ENCODE measurements around the gene UBC.

Gene UBC

DNA sequence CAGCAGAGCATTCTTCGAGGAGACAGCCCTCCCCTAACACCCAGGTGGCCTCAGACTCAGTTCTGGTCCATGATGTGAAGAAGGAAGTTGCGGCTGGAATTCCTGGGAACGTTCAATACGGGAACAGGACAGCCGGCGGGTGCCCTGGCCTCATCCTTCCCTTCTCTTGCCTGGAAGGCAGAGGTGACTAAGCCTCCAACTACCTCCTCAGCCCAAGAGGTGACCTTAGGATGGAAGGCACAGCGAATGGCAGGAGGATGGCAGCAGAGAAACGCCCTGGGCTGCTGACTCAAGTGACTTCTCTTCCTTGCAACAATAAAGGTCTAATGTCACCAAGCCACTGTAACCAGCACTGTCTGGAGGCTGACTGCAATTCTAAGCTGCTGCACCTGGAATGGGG is 38.4 kb upstream of the UBC start:
- Histone ChIP-seq H4K20me1 (ENCODE audit: control insufficient read depth, insufficient read depth, low read depth, low read length) (no peaks in the 10 kb centered on the region), H3F3A (ENCODE audit: control insufficient read depth, insufficient read depth) (no peaks in the 10 kb centered on the region), H3K27me3 (ENCODE audit: control insufficient read depth, low read length) (no peaks in the 10 kb centered on the region), H3K27ac (ENCODE audit: low read depth, low read length) (no peak overlapping the region), H3K4me2 (ENCODE audit: low read length) (no peak overlapping the region), H3K36me3 (ENCODE audit: control insufficient read depth, low read length) (peaks cover 83% of the 10 kb centered on the region), H3K9me3 (ENCODE audit: control insufficient read depth, insufficient read depth, low read length) (no peaks in the 10 kb centered on the region), H3K79me2 (ENCODE audit: control insufficient read depth, low read length) (no peaks in the 10 kb centered on the region), H3K9me2 (replicated peaks; ENCODE audit: control insufficient read depth, low read length) (no peaks in the 10 kb centered on the region), H3K4me3 (ENCODE audit: low read length) (no peak overlapping the region), H3K4me1 (ENCODE audit: control insufficient read depth, low read length) (no peaks in the 10 kb centered on the region)
- TF ChIP-seq, protein P1, sequence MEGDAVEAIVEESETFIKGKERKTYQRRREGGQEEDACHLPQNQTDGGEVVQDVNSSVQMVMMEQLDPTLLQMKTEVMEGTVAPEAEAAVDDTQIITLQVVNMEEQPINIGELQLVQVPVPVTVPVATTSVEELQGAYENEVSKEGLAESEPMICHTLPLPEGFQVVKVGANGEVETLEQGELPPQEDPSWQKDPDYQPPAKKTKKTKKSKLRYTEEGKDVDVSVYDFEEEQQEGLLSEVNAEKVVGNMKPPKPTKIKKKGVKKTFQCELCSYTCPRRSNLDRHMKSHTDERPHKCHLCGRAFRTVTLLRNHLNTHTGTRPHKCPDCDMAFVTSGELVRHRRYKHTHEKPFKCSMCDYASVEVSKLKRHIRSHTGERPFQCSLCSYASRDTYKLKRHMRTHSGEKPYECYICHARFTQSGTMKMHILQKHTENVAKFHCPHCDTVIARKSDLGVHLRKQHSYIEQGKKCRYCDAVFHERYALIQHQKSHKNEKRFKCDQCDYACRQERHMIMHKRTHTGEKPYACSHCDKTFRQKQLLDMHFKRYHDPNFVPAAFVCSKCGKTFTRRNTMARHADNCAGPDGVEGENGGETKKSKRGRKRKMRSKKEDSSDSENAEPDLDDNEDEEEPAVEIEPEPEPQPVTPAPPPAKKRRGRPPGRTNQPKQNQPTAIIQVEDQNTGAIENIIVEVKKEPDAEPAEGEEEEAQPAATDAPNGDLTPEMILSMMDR (IDR thresholded peaks at IDR 0.05; ENCODE audit: low read depth, low read length, poor library complexity, severe bottlenecking), result no peak
- TF ChIP-seq EZH2phosphoT487 (IDR thresholded peaks at IDR 0.05; ENCODE audit: borderline replicate concordance, low read length), result no peak

DNA sequence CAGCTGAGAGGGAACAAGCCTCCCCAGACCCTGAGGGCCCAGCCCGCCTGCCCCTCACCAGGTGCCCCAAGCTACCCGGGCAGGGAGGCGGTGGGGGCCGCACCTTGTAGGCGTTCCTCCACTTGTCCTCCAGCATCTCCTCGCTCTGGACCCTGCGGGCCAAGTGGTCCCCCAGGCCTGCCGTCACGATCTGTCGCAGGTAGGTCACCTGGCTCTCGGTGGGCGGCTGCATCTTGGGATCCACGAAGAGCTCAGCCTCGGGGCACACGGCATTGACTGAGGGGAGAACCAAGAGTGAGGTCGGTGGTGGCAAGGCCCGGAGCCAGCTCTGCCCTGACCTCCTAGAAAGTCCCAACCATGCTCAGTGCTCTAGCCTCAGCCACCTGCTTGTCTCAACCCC is 37.8 kb upstream of the UBC start:
- H3K4me2 ChIP-seq (ENCODE audit: low read length), result no peak overlapping the region
- H3K27ac ChIP-seq (ENCODE audit: low read depth, low read length), result no peak overlapping the region
- H3F3A ChIP-seq (ENCODE audit: control insufficient read depth, insufficient read depth), result no peaks in the 10 kb centered on the region
- H4K20me1 ChIP-seq (ENCODE audit: control insufficient read depth, insufficient read depth, low read depth, low read length), result no peaks in the 10 kb centered on the region
- H3K4me1 ChIP-seq (ENCODE audit: control insufficient read depth, low read length), result no peaks in the 10 kb centered on the region
- H3K36me3 ChIP-seq (ENCODE audit: control insufficient read depth, low read length), result peaks cover 85% of the 10 kb centered on the region
- no peaks in the 10 kb centered on the region for H3K79me2 ChIP-seq (ENCODE audit: control insufficient read depth, low read length)
- H3K9me2 ChIP-seq (replicated peaks; ENCODE audit: control insufficient read depth, low read length), result no peaks in the 10 kb centered on the region
- no peaks in the 10 kb centered on the region for H3K9me3 ChIP-seq (ENCODE audit: control insufficient read depth, insufficient read depth, low read length)
- H3K4me3 ChIP-seq (ENCODE audit: low read length), result no peak overlapping the region
- TF ChIP-seq, protein P1 (IDR thresholded peaks at IDR 0.05; ENCODE audit: low read depth, low read length, poor library complexity, severe bottlenecking), result no peak
- TF ChIP-seq EZH2phosphoT487 (IDR thresholded peaks at IDR 0.05; ENCODE audit: borderline replicate concordance, low read length), result no peak
- H3K27me3 ChIP-seq (ENCODE audit: control insufficient read depth, low read length), result no peaks in the 10 kb centered on the region

DNA sequence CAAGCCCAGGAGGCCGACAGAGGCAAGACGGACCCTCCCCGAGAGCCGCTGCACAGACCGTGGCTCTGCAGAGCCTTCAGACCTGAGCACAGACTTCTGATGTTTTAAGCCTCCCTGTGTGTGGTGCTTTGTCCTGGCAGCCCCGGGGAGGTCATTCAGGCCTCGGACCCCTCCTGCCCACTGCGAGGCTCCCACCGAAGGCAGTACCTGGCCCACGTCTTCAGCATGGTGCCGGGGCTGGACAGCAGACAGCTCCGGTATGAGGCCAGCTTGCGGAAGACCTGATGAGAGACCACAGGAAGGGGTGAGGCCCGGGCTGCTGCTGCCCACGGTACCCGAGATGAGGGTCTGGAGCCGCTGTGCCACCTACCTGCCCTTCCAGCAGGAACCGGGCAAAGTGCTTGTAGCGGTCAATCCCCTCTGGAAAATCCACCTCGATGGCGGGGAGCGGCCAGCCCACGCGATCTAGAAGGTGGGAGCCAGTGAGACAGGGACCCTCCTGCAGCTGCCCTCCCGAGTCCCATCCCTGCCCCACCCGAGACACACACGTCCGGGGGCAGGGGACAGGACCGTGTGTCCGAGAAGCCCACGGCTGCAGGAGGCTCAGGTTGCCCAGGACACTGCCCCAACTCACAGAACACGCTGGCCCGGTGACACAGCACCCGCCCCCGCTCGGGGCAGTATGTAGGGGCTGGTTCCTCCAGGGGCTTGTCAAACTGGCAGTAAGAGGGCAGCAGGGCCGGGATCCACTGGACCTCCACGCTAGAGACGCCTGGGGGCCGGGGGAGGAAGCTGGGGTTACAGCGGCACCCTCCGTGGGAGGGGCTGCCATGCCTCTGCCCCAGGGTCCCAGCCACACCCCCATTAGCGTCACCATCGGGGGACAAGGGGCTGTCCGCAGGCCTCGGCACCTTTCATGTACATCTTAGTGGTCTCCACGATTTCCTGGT is 35.6 kb upstream of the UBC start:
- H3K27ac ChIP-seq (ENCODE audit: low read depth, low read length), result no peak overlapping the region
- TF ChIP-seq EZH2phosphoT487 (IDR thresholded peaks at IDR 0.05; ENCODE audit: borderline replicate concordance, low read length), result no peak
- TF ChIP-seq, protein P1 (IDR thresholded peaks at IDR 0.05; ENCODE audit: low read depth, low read length, poor library complexity, severe bottlenecking), result no peak
- H3K9me3 ChIP-seq (ENCODE audit: control insufficient read depth, insufficient read depth, low read length), result no peaks in the 10 kb centered on the region
- no peak overlapping the region for H3K4me2 ChIP-seq (ENCODE audit: low read length)
- no peak overlapping the region for H3K4me3 ChIP-seq (ENCODE audit: low read length)
- H3F3A ChIP-seq (ENCODE audit: control insufficient read depth, insufficient read depth), result no peaks in the 10 kb centered on the region
- H3K4me1 ChIP-seq (ENCODE audit: control insufficient read depth, low read length), result no peaks in the 10 kb centered on the region
- no peaks in the 10 kb centered on the region for H3K79me2 ChIP-seq (ENCODE audit: control insufficient read depth, low read length)
- no peaks in the 10 kb centered on the region for H4K20me1 ChIP-seq (ENCODE audit: control insufficient read depth, insufficient read depth, low read depth, low read length)
- peaks cover 76% of the 10 kb centered on the region for H3K36me3 ChIP-seq (ENCODE audit: control insufficient read depth, low read length)
- H3K27me3 ChIP-seq (ENCODE audit: control insufficient read depth, low read length), result no peaks in the 10 kb centered on the region
- no peaks in the 10 kb centered on the region for H3K9me2 ChIP-seq (replicated peaks; ENCODE audit: control insufficient read depth, low read length)
